ENCODE measurements around the gene SLC4A2.

Gene SLC4A2

DNA sequence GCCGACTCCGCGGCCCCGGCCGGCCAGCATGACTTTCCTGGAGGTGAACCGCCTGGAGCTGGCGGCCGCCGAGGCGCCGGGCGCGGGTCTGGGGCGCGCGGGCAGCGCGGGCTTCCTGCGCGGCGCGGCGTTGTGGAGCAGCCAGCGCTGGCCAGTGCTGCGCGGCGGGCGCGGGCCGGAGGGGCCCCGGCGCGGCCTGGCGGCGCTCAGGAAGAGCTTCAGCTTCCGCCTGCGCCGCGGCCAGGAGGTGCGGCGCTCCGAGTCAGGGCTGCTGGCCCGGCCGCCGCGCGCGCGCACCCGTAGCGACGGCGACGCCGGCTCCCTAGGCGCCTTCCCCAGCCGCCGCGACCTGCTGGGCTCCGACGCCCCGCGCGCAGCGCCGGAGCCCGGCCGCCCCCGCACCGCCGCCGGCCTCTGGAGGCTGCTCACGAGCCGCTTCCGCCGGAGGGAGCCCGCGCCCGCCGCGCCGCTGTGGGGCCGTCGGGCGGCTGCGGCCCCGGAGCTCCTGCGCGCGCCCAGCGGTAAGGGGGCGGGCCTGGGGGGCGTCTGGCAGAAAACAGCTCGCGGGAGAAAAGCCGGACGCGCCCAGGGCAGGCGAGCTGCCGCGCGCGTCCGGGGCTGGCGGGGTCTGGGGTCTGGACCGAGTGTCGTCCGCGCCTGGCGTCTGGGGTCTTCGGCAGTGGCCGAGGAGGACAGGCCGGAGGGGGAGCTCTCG lies 55.9 kb downstream of the SLC4A2 start:
- TF ChIP-seq GLIS3 (CRISPR knock-in tag; IDR thresholded peaks at IDR 0.05), result no peak
- TF ChIP-seq ZNF565 (CRISPR knock-in tag; conservative IDR thresholded peaks at IDR 0.05; ENCODE audit: low read depth), result no peak
- TF ChIP-seq, protein P1, sequence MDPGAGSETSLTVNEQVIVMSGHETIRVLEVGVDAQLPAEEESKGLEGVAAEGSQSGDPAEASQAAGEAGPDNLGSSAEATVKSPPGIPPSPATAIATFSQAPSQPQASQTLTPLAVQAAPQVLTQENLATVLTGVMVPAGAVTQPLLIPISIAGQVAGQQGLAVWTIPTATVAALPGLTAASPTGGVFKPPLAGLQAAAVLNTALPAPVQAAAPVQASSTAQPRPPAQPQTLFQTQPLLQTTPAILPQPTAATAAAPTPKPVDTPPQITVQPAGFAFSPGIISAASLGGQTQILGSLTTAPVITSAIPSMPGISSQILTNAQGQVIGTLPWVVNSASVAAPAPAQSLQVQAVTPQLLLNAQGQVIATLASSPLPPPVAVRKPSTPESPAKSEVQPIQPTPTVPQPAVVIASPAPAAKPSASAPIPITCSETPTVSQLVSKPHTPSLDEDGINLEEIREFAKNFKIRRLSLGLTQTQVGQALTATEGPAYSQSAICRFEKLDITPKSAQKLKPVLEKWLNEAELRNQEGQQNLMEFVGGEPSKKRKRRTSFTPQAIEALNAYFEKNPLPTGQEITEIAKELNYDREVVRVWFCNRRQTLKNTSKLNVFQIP (CRISPR knock-in tag; IDR thresholded peaks at IDR 0.05; ENCODE audit: borderline replicate concordance, low read depth), result no peak
- TF ChIP-seq ZC3H10 (CRISPR knock-in tag; IDR thresholded peaks at IDR 0.05), result no peak
- TF ChIP-seq, protein P2, sequence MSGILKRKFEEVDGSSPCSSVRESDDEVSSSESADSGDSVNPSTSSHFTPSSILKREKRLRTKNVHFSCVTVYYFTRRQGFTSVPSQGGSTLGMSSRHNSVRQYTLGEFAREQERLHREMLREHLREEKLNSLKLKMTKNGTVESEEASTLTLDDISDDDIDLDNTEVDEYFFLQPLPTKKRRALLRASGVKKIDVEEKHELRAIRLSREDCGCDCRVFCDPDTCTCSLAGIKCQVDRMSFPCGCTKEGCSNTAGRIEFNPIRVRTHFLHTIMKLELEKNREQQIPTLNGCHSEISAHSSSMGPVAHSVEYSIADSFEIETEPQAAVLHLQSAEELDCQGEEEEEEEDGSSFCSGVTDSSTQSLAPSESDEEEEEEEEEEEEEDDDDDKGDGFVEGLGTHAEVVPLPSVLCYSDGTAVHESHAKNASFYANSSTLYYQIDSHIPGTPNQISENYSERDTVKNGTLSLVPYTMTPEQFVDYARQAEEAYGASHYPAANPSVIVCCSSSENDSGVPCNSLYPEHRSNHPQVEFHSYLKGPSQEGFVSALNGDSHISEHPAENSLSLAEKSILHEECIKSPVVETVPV (CRISPR knock-in tag; IDR thresholded peaks at IDR 0.05), result no peak
- TF ChIP-seq, protein P3, sequence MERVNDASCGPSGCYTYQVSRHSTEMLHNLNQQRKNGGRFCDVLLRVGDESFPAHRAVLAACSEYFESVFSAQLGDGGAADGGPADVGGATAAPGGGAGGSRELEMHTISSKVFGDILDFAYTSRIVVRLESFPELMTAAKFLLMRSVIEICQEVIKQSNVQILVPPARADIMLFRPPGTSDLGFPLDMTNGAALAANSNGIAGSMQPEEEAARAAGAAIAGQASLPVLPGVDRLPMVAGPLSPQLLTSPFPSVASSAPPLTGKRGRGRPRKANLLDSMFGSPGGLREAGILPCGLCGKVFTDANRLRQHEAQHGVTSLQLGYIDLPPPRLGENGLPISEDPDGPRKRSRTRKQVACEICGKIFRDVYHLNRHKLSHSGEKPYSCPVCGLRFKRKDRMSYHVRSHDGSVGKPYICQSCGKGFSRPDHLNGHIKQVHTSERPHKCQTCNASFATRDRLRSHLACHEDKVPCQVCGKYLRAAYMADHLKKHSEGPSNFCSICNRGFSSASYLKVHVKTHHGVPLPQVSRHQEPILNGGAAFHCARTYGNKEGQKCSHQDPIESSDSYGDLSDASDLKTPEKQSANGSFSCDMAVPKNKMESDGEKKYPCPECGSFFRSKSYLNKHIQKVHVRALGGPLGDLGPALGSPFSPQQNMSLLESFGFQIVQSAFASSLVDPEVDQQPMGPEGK (CRISPR knock-in tag; IDR thresholded peaks at IDR 0.05; ENCODE audit: borderline replicate concordance), result no peak
- TF ChIP-seq ARNTL (CRISPR knock-in tag; IDR thresholded peaks at IDR 0.05; ENCODE audit: borderline replicate concordance, low read depth), result no peak
- TF ChIP-seq ESRRG (CRISPR knock-in tag; IDR thresholded peaks at IDR 0.05), result no peak
- TF ChIP-seq, protein P4, sequence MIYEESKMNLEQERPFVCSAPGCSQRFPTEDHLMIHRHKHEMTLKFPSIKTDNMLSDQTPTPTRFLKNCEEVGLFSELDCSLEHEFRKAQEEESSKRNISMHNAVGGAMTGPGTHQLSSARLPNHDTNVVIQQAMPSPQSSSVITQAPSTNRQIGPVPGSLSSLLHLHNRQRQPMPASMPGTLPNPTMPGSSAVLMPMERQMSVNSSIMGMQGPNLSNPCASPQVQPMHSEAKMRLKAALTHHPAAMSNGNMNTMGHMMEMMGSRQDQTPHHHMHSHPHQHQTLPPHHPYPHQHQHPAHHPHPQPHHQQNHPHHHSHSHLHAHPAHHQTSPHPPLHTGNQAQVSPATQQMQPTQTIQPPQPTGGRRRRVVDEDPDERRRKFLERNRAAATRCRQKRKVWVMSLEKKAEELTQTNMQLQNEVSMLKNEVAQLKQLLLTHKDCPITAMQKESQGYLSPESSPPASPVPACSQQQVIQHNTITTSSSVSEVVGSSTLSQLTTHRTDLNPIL (CRISPR knock-in tag; IDR thresholded peaks at IDR 0.05; ENCODE audit: low read depth), result no peak
- no peak for ATAC-seq

DNA sequence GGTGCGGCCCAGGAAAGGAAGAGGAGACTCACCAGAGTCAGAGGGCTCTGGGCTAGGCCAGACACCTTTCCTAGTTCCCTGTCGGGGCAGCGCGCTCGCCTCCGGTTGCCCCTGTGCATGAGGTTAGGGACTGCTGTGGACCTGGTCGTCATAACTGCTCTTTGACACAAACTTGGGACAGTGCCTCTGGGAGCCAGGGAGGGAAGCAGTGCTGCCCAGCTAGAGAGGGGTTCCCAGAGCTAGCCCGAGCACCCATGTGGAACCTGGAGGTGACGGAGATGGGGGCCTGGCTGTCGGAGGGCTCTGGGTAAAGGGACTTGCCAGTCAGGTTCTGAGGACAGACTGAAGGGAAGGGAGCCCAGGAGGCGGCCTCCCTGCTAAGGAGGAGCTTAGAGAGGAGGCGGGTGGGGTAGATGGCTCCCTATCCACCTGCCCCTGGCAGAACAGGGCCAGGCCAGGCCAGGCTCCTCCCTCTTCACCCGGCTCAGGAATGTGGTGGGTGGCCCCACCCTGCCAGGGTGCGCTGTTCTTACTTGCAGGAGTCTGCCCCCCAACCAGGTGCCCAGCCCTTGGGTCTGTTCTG lies 56.5 kb downstream of the SLC4A2 start:
- ATAC-seq, result no peak
- TF ChIP-seq PPARA (CRISPR knock-in tag; IDR thresholded peaks at IDR 0.05; ENCODE audit: borderline replicate concordance) (no peak), TCF4 (CRISPR knock-in tag; IDR thresholded peaks at IDR 0.05; ENCODE audit: borderline replicate concordance) (no peak), ZNF8 (CRISPR knock-in tag; IDR thresholded peaks at IDR 0.05) (no peak), BACH2 (CRISPR knock-in tag; IDR thresholded peaks at IDR 0.05; ENCODE audit: borderline replicate concordance) (no peak), GLIS3 (CRISPR knock-in tag; IDR thresholded peaks at IDR 0.05) (no peak), ISL1 (CRISPR knock-in tag; IDR thresholded peaks at IDR 0.05) (no peak), ESRRG (CRISPR knock-in tag; IDR thresholded peaks at IDR 0.05) (no peak), ZFP3 (CRISPR knock-in tag; IDR thresholded peaks at IDR 0.05) (no peak), ARNTL (CRISPR knock-in tag; IDR thresholded peaks at IDR 0.05; ENCODE audit: borderline replicate concordance, low read depth) (no peak), OSR1 (CRISPR knock-in tag; IDR thresholded peaks at IDR 0.05) (no peak)
- TF ChIP-seq, protein P2 (CRISPR knock-in tag; IDR thresholded peaks at IDR 0.05), result no peak

DNA sequence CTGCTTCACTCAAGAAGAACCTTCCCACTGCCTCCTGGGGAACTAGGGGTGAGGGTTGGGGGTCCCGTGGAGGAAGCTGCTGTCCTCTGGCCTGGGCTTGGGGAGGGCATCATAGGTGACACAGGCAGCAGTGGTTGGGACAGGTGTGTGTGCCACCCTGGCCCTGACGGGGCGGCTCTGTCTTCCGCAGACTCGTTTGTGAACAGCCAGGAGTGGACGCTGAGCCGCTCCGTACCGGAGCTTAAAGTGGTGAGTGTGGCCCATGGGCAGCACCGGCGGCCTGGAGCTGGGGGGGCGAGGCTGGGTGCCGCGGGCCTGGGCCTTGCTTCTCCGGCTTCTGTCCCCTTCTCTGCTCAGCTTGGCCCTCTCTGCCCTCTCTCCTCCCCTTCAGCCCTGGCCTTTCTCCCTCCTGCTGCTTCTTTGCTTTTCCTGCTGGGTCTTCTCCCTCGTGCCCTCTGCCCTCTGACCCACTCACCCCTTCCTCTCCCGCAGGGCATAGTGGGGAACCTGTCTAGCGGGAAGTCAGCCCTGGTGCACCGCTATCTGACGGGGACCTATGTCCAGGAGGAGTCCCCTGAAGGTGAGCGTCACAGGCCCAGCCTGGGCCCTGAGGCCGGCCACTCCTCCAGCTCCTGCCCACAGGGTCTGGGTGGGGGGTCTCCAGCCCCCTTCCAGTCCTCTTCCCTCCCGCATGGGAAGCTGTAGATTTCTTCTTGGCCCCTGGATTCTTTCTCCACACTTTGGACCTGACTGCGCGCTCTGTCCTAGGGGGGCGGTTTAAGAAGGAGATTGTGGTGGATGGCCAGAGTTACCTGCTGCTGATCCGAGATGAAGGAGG lies 57.4 kb downstream of the SLC4A2 start:
- TF ChIP-seq ZNF70 (CRISPR knock-in tag; IDR thresholded peaks at IDR 0.05) (no peak), GLIS3 (CRISPR knock-in tag; IDR thresholded peaks at IDR 0.05) (no peak), TOX (CRISPR knock-in tag; IDR thresholded peaks at IDR 0.05; ENCODE audit: borderline replicate concordance) (no peak), TCF4 (CRISPR knock-in tag; IDR thresholded peaks at IDR 0.05; ENCODE audit: borderline replicate concordance) (no peak), ISL1 (CRISPR knock-in tag; IDR thresholded peaks at IDR 0.05) (no peak), ZC3H10 (CRISPR knock-in tag; IDR thresholded peaks at IDR 0.05) (no peak), CSDC2 (CRISPR knock-in tag; IDR thresholded peaks at IDR 0.05) (no peak), ZFP3 (CRISPR knock-in tag; IDR thresholded peaks at IDR 0.05) (no peak), BACH2 (CRISPR knock-in tag; IDR thresholded peaks at IDR 0.05; ENCODE audit: borderline replicate concordance) (no peak), PPARA (CRISPR knock-in tag; IDR thresholded peaks at IDR 0.05; ENCODE audit: borderline replicate concordance) (no peak), ZFP30 (CRISPR knock-in tag; IDR thresholded peaks at IDR 0.05) (no peak)
- TF ChIP-seq, protein P4 (CRISPR knock-in tag; IDR thresholded peaks at IDR 0.05; ENCODE audit: low read depth), result no peak
- TF ChIP-seq, protein P2 (CRISPR knock-in tag; IDR thresholded peaks at IDR 0.05), result no peak
- TF ChIP-seq, protein P3 (CRISPR knock-in tag; IDR thresholded peaks at IDR 0.05; ENCODE audit: borderline replicate concordance), result no peak
- no peak for ATAC-seq
